NCI-H526 treated with DMSO at 0.1 percent for 48 hours (cell line): ENCODE data around the gene TAAR9.

ENCODE experiments used
- DNase-seq: peaks from one replicate; lab custom pipeline; 2025; lab: John Stamatoyannopoulos, UW

The TAAR9 gene

GRCh38 chr6:132537977-132538376, at the start of gene TAAR9:
TSS of gene TAAR9 (plus strand) at chr6:132538277. CDS start at chr6:132538290, 13 bp downstream.
- DNase-seq: no peak

- no peak for DNase-seq
Observed at GRCh38 chr6:132489376-132489775, 48.7 kb upstream of the TAAR9 start.

- no peak for DNase-seq
Observed at GRCh38 chr6:132490024-132490423, 48.1 kb upstream of the TAAR9 start.

GRCh38 chr6:132490478-132491204, 47.4 kb upstream of the TAAR9 start:
- no peak for DNase-seq

- DNase-seq: no peak
Observed at GRCh38 chr6:132491303-132491702, 46.8 kb upstream of the TAAR9 start.

- DNase-seq: no peak
Observed at GRCh38 chr6:132491881-132492280, 46.2 kb upstream of the TAAR9 start.

- DNase-seq: no peak
Observed at GRCh38 chr6:132494954-132495353, 43.1 kb upstream of the TAAR9 start.

GRCh38 chr6:132495604-132496079, 42.4 kb upstream of the TAAR9 start:
- DNase-seq: no peak

GRCh38 chr6:132496519-132497180, 41.4 kb upstream of the TAAR9 start:
- DNase-seq: no peak

GRCh38 chr6:132498638-132499037, 39.4 kb upstream of the TAAR9 start:
- no peak for DNase-seq

GRCh38 chr6:132499757-132500156, 38.3 kb upstream of the TAAR9 start:
- DNase-seq: no peak

GRCh38 chr6:132504757-132505156, 33.3 kb upstream of the TAAR9 start:
- no peak for DNase-seq

GRCh38 chr6:132505158-132505557, 32.9 kb upstream of the TAAR9 start:
- DNase-seq: no peak

GRCh38 chr6:132506461-132506860, 31.6 kb upstream of the TAAR9 start:
- no peak for DNase-seq

- no peak for DNase-seq
Observed at GRCh38 chr6:132506869-132507808, 30.9 kb upstream of the TAAR9 start.

GRCh38 chr6:132511210-132511830, 26.8 kb upstream of the TAAR9 start:
- DNase-seq: no peak

GRCh38 chr6:132511831-132512220, 26.3 kb upstream of the TAAR9 start:
- DNase-seq: no peak

- no peak for DNase-seq
Observed at GRCh38 chr6:132512342-132512637, 25.8 kb upstream of the TAAR9 start.

GRCh38 chr6:132512638-132513632, 25.1 kb upstream of the TAAR9 start, which contains the start of gene STX7:
TSS of gene STX7 (minus strand) at chr6:132513116. CDS start at chr6:132503530, 9,586 bp downstream.
- DNase-seq: peak; percentile 83

- no peak for DNase-seq
Observed at GRCh38 chr6:132513831-132514545, 24.1 kb upstream of the TAAR9 start.
